Jurkat, Clone E6-1 (cell line): ENCODE data around the gene PAGE4.
A peak's percentile ranks its signal among the peaks of the same experiment; 100 is the strongest.

ENCODE experiments used
- DNase-seq: peaks from one replicate; pipeline ENCODE4 v3.0.0-alpha.2; 2011; ENCODE audit warnings: low read depth, low spot score
- H3K4me3 ChIP-seq: 2 replicates; pipeline ENCODE4 v1.5.1; 2011; ENCODE audit warnings: mild to moderate bottlenecking, low read length, control low read depth, moderate library complexity

The PAGE4 gene

GRCh38 chrX:49860867-49861535, 31.9 kb downstream of the PAGE4 start:
- DNase-seq = no peak
- no peak overlapping the region for H3K4me3 ChIP-seq

GRCh38 chrX:49862093-49862492, 33.0 kb downstream of the PAGE4 start:
- DNase-seq = no peak
- H3K4me3 ChIP-seq = no peak overlapping the region

- no peak for DNase-seq
- no peak overlapping the region for H3K4me3 ChIP-seq
Measured at GRCh38 chrX:49868739-49869138, 39.6 kb downstream of the PAGE4 start.

GRCh38 chrX:49876750-49877149, 47.6 kb downstream of the PAGE4 start:
- no peak overlapping the region for H3K4me3 ChIP-seq
- DNase-seq = peak; percentile 18

- no peak for DNase-seq
- H3K4me3 ChIP-seq = no peak overlapping the region
Measured at GRCh38 chrX:49877397-49878101, 48.4 kb downstream of the PAGE4 start.

DNA sequence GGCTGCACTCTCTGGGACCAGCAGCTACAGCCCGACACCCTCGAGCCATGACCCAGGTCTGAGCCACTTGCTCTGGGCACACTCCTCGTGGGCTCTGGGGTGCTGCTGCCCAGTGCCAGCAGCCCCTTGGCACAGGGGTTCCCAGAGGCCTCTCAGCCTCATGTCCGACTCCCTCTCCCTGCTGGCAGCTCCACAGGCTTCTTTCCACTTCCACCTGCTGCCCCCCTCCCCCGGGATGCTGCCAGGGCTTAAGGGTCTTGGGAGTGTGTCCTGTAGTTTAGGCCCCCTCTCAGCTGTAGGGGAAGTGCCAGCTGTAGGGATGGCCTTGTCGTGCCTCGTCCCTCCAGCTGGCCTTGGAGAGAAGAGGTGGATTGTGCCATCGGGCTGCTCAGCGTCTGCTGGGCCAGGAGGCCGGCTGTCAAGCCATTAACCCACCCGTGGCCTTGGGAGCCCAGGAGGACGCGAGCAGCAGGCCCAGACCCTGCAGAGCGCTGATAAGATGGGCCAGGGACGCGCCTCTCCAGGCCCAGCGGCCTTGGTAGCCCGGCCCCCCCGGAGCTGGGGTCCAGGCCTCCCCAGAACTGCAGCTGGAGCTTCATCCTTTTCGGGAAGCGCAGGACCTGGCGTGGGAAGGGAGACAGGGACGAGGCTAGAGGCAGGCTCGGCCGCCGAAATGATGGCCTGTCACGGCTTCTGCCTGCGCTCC, 49.2 kb downstream of the PAGE4 start:
- DNase-seq = no peak
- H3K4me3 ChIP-seq = peak overlapping the region; percentile 54

GRCh38 chrX:49878834-49879655, 49.9 kb downstream of the PAGE4 start, which contains the start of gene USP27X:
Gene USP27X, plus strand, starts transcription at chrX:49879484. Its CDS starts 824 bp downstream, at chrX:49880308.
- peak within 1 kb of the TSS; percentile 54 for H3K4me3 ChIP-seq
- peak; percentile 58 for DNase-seq

DNA sequence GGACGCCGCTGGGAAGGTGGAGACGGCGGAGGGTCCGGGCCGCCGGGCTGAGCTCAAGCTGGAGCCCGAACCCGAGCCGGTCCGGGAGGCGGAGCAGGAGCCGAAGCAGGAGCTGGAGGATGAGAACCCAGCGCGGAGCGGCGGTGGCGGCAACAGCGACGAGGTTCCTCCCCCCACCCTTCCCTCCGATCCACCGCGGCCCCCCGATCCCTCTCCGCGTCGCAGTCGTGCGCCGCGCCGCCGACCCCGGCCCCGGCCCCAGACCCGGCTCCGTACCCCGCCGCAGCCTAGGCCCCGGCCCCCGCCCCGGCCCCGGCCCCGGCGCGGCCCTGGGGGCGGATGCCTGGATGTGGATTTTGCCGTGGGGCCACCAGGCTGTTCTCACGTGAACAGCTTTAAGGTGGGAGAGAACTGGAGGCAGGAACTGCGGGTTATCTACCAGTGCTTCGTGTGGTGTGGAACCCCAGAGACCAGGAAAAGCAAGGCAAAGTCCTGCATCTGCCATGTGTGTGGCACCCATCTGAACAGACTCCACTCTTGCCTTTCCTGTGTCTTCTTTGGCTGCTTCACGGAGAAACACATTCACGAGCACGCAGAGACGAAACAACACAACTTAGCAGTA, 50.7 kb downstream of the PAGE4 start:
- no peak for DNase-seq
- H3K4me3 ChIP-seq = peak overlapping the region; percentile 54

DNA sequence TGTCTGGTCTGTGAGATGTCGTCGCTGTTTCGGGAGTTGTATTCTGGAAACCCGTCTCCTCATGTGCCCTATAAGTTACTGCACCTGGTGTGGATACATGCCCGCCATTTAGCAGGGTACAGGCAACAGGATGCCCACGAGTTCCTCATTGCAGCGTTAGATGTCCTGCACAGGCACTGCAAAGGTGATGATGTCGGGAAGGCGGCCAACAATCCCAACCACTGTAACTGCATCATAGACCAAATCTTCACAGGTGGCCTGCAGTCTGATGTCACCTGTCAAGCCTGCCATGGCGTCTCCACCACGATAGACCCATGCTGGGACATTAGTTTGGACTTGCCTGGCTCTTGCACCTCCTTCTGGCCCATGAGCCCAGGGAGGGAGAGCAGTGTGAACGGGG, 51.6 kb downstream of the PAGE4 start:
- H3K4me3 ChIP-seq = no peak overlapping the region
- no peak for DNase-seq
